ENCODE measurements around the gene APBB2.

The APBB2 gene

GRCh38 chr4:41214136-41214824 is at the start of gene APBB2:
Gene APBB2 (minus strand): TSS chr4:41214542. CDS start chr4:41033254, 181,288 bp downstream.
- peak; percentile 85 for DNase-seq

- DNase-seq = no peak
Observed at GRCh38 chr4:41262198-41262597, 47.9 kb upstream of the APBB2 start.

GRCh38 chr4:41260116-41260733 is 45.9 kb upstream of the APBB2 start:
- no peak for DNase-seq

- DNase-seq = no peak
Observed at GRCh38 chr4:41258783-41259182, 44.4 kb upstream of the APBB2 start.

- no peak for DNase-seq
Observed at GRCh38 chr4:41257906-41258305, 43.6 kb upstream of the APBB2 start.

- DNase-seq = peak; percentile 38
Observed at GRCh38 chr4:41257257-41257901, 43.0 kb upstream of the APBB2 start.

- peak; percentile 76 for DNase-seq
Observed at GRCh38 chr4:41256740-41257256, 42.5 kb upstream of the APBB2 start, which contains the start of gene UCHL1. Gene UCHL1 (plus strand): TSS chr4:41256928. CDS start chr4:41256977, 49 bp downstream.

GRCh38 chr4:41256131-41256739 is 41.9 kb upstream of the APBB2 start:
- DNase-seq = peak; percentile 23

- DNase-seq = no peak
Observed at GRCh38 chr4:41245983-41246382, 31.6 kb upstream of the APBB2 start.

GRCh38 chr4:41241919-41242318 is 27.6 kb upstream of the APBB2 start:
- DNase-seq = no peak

- no peak for DNase-seq
Observed at GRCh38 chr4:41236508-41236907, 22.2 kb upstream of the APBB2 start.

- no peak for DNase-seq
Observed at GRCh38 chr4:41236032-41236431, 21.7 kb upstream of the APBB2 start.

- no peak for DNase-seq
Observed at GRCh38 chr4:41232856-41233255, 18.5 kb upstream of the APBB2 start.

GRCh38 chr4:41232406-41232805 is 18.1 kb upstream of the APBB2 start:
- DNase-seq = no peak

GRCh38 chr4:41227902-41228301 is 13.6 kb upstream of the APBB2 start:
- DNase-seq = no peak

- no peak for DNase-seq
Observed at GRCh38 chr4:41221850-41222645, 7.7 kb upstream of the APBB2 start.

GRCh38 chr4:41219421-41219950 is 5.1 kb upstream of the APBB2 start:
- no peak for DNase-seq

- DNase-seq = no peak
Observed at GRCh38 chr4:41218703-41219102, 4.4 kb upstream of the APBB2 start.

- no peak for DNase-seq
Observed at GRCh38 chr4:41217374-41217773, 3.0 kb upstream of the APBB2 start.

- DNase-seq = no peak
Observed at GRCh38 chr4:41217020-41217333, 2.6 kb upstream of the APBB2 start.

GRCh38 chr4:41216294-41217019 is 2.1 kb upstream of the APBB2 start:
- peak; percentile 52 for DNase-seq

GRCh38 chr4:41215969-41216293 is 1.6 kb upstream of the APBB2 start:
- no peak for DNase-seq
